ENCODE measurements around the gene ATAD3B.
A peak's percentile ranks its signal among the peaks of the same experiment; 100 is the strongest.

The ATAD3B gene

GRCh38 chr1:1471389-1472052 lies at the start of gene ATAD3B:
TSS of gene ATAD3B (plus strand) at chr1:1471765. CDS start at chr1:1471885, 120 bp downstream.
- no peak for TF ChIP-seq ELF4 (IDR thresholded peaks at IDR 0.05)
- peak; percentile 43; the same call in 1 of the 2 replicates for TF ChIP-seq TARDBP (IDR thresholded peaks at IDR 0.05)
- no peak for TF ChIP-seq SUZ12 (IDR thresholded peaks at IDR 0.05)
- no peak for TF ChIP-seq HDGF (IDR thresholded peaks at IDR 0.05; ENCODE audit: borderline replicate concordance)
- TF ChIP-seq CTBP1 (IDR thresholded peaks at IDR 0.05; ENCODE audit: borderline replicate concordance): no peak; the same call in none of the 2 replicates
- no peak for TF ChIP-seq ARNT (IDR thresholded peaks at IDR 0.05)
- TF ChIP-seq LEF1 (IDR thresholded peaks at IDR 0.05; ENCODE audit: borderline replicate concordance): no peak
- peak; percentile 82 for TF ChIP-seq L3MBTL2 (conservative IDR thresholded peaks at IDR 0.05)
- TF ChIP-seq SP1 (IDR thresholded peaks at IDR 0.05): no peak
- TF ChIP-seq FOXK2 (IDR thresholded peaks at IDR 0.05): no peak
- DNase-seq (ENCODE audit: extremely low spot score): peak; percentile 88
- ChIA-PET POLR2A (no interaction called here), CTCF (no interaction called here)

GRCh38 chr1:1421907-1422464 lies 49.6 kb upstream of the ATAD3B start:
- ChIA-PET POLR2A (interaction anchor here (1.1 kb wide), 1 partner anchor 23 kb away, joined by 3 read pairs; the partner anchor contains the start of gene CCNL2), CTCF (no interaction called here)
- TF ChIP-seq HDGF (IDR thresholded peaks at IDR 0.05; ENCODE audit: borderline replicate concordance): no peak
- no peak for TF ChIP-seq FOXK2 (IDR thresholded peaks at IDR 0.05)
- TF ChIP-seq SUZ12 (IDR thresholded peaks at IDR 0.05): no peak
- no peak for TF ChIP-seq SP1 (IDR thresholded peaks at IDR 0.05)
- TF ChIP-seq CTBP1 (IDR thresholded peaks at IDR 0.05; ENCODE audit: borderline replicate concordance): no peak
- no peak for DNase-seq (ENCODE audit: extremely low spot score)

GRCh38 chr1:1422465-1423244 lies 48.9 kb upstream of the ATAD3B start:
- no peak for DNase-seq (ENCODE audit: extremely low spot score)
- no peak for TF ChIP-seq L3MBTL2 (conservative IDR thresholded peaks at IDR 0.05)
- TF ChIP-seq ARNT (IDR thresholded peaks at IDR 0.05): no peak
- no peak for TF ChIP-seq BHLHE40 (IDR thresholded peaks at IDR 0.05; ENCODE audit: borderline replicate concordance)
- no peak for TF ChIP-seq FOXM1 (IDR thresholded peaks at IDR 0.05; ENCODE audit: borderline replicate concordance)
- TF ChIP-seq FOXK2 (IDR thresholded peaks at IDR 0.05): no peak
- no peak for TF ChIP-seq SP1 (IDR thresholded peaks at IDR 0.05)
- TF ChIP-seq CTBP1 (IDR thresholded peaks at IDR 0.05; ENCODE audit: borderline replicate concordance): no peak
- no peak for TF ChIP-seq TARDBP (IDR thresholded peaks at IDR 0.05)
- no peak for TF ChIP-seq HDGF (IDR thresholded peaks at IDR 0.05; ENCODE audit: borderline replicate concordance)
- no peak for TF ChIP-seq NFRKB (IDR thresholded peaks at IDR 0.05)
- no peak for TF ChIP-seq ELF4 (IDR thresholded peaks at IDR 0.05)
- TF ChIP-seq LEF1 (IDR thresholded peaks at IDR 0.05; ENCODE audit: borderline replicate concordance): no peak
- no peak for TF ChIP-seq ZNF384 (IDR thresholded peaks at IDR 0.05)
- no peak for TF ChIP-seq SUZ12 (IDR thresholded peaks at IDR 0.05)
- no peak for TF ChIP-seq FOXA1 (IDR thresholded peaks at IDR 0.05)
- no peak for TF ChIP-seq PKNOX1 (IDR thresholded peaks at IDR 0.05)
- ChIA-PET CTCF (no interaction called here), POLR2A (interaction anchor here (1.1 kb wide), 1 partner anchor 23 kb away, joined by 3 read pairs; the partner anchor contains the start of gene CCNL2)

- DNase-seq (ENCODE audit: extremely low spot score): no peak
- ChIA-PET POLR2A (no interaction called here), CTCF (no interaction called here)
- TF ChIP-seq TARDBP (IDR thresholded peaks at IDR 0.05): no peak
- TF ChIP-seq FOXM1 (IDR thresholded peaks at IDR 0.05; ENCODE audit: borderline replicate concordance): no peak
- TF ChIP-seq L3MBTL2 (conservative IDR thresholded peaks at IDR 0.05): no peak
- TF ChIP-seq BHLHE40 (IDR thresholded peaks at IDR 0.05; ENCODE audit: borderline replicate concordance): no peak
These were observed 48.3 kb upstream of the ATAD3B start for GRCh38 chr1:1423245-1423597.

- TF ChIP-seq NFRKB (IDR thresholded peaks at IDR 0.05) (no peak), TARDBP (IDR thresholded peaks at IDR 0.05) (no peak), PKNOX1 (IDR thresholded peaks at IDR 0.05) (peak; percentile 37; the same call in 1 of the 2 replicates), BHLHE40 (IDR thresholded peaks at IDR 0.05; ENCODE audit: borderline replicate concordance) (no peak), ZNF384 (IDR thresholded peaks at IDR 0.05) (no peak), CTBP1 (IDR thresholded peaks at IDR 0.05; ENCODE audit: borderline replicate concordance) (no peak)
- ChIA-PET CTCF (no interaction called here), POLR2A (interaction anchor here (1.0 to 1.3 kb wide), 3 partner anchors 13 to 17 kb away, joined by 3 to 7 read pairs (median 3); no protein-coding TSS in a partner anchor)
- no peak for DNase-seq (ENCODE audit: extremely low spot score)
These were observed 46.9 kb upstream of the ATAD3B start for GRCh38 chr1:1424707-1425106.

GRCh38 chr1:1425426-1425752 lies 46.2 kb upstream of the ATAD3B start:
- no peak for DNase-seq (ENCODE audit: extremely low spot score)
- ChIA-PET POLR2A (interaction anchor here (1.0 to 1.3 kb wide), 2 partner anchors 12 to 18 kb away, joined by 3 to 6 read pairs; partner anchors contain the start of gene MRPL20), CTCF (interaction anchor here (0.6 kb wide), 1 partner anchor 9 kb away, joined by 3 read pairs; no protein-coding TSS in a partner anchor)
- TF ChIP-seq FOXA1 (IDR thresholded peaks at IDR 0.05) (no peak), FOXK2 (IDR thresholded peaks at IDR 0.05) (no peak), ELF4 (IDR thresholded peaks at IDR 0.05) (no peak)
